ENCODE data around the gene HMBS. TPM values are rescaled to one million over a fixed set of nuclear protein-coding genes. Genes with fewer than 3 reads are reported as not detected.

Gene HMBS
- total RNA-seq, 6 experiments from 2014 or later: 11.3 to 35.3 (median 14.6) TPM

- Histone ChIP-seq H3K9me3 (no peaks in the 10 kb centered on the region), H3K27ac (no peak overlapping the region), H3K4me1 (no peaks in the 10 kb centered on the region), H3K27me3 (no peaks in the 10 kb centered on the region), H3K4me3 (no peak overlapping the region), H3K36me3 (peaks cover 5 to 88% (median 52%) of the 10 kb centered on the region in 4 donors)
- no peak for DNase-seq
- intact Hi-C loops (cut with DNase I): no loop called here
- 93% methylated on average over 10 of the region's 11 CpGs for WGBS (ENCODE audit: insufficient coverage, low coverage, low lambda C conversion rate, missing lambda C conversion rate)
- TF ChIP-seq POLR2A (IDR thresholded peaks at IDR 0.05) (no peak), CTCF (IDR thresholded peaks at IDR 0.05) (no peak)
- no peak for ATAC-seq
Observed at GRCh38 chr11:119077839-119078238, 6.8 kb upstream of the HMBS start.

- DNase-seq (peak in 1 of 3 donors; percentile 20), ATAC-seq (no peak)
- Histone ChIP-seq H3K36me3 (peaks cover 0 to 77% (median 43%) of the 10 kb centered on the region in 4 donors), H3K27ac (no peak overlapping the region), H3K4me1 (no peaks in the 10 kb centered on the region), H3K4me3 (no peak overlapping the region), H3K27me3 (no peaks in the 10 kb centered on the region), H3K9me3 (no peaks in the 10 kb centered on the region)
- 95% methylated on average over 9 of the region's 19 CpGs for WGBS (ENCODE audit: insufficient coverage, low coverage, low lambda C conversion rate, missing lambda C conversion rate)
- intact Hi-C loops (cut with DNase I): no loop called here
- TF ChIP-seq POLR2A (IDR thresholded peaks at IDR 0.05) (no peak), CTCF (IDR thresholded peaks at IDR 0.05) (no peak)
Observed at GRCh38 chr11:119078675-119079420, 5.8 kb upstream of the HMBS start.

GRCh38 chr11:119081682-119082260, 2.9 kb upstream of the HMBS start:
- no peak for DNase-seq

GRCh38 chr11:119085437-119085847, 761 bp downstream of the HMBS start:
- Histone ChIP-seq H3K27me3 (no peaks in the 10 kb centered on the region), H3K27ac (peak overlapping the region; percentile 75 to 91 (median 85)), H3K4me3 (peak overlapping the region; percentile 71 to 98 (median 94)), H3K9me3 (no peaks in the 10 kb centered on the region), H3K4me1 (peaks cover 0 to 13% (median 4%) of the 10 kb centered on the region in 4 donors), H3K36me3 (peaks cover 0 to 20% (median 8%) of the 10 kb centered on the region in 4 donors)
- DNase-seq: no peak
- ATAC-seq: peak in 1 of 4 donors; percentile 3
- no peak for TF ChIP-seq CTCF (IDR thresholded peaks at IDR 0.05)
- no peak for TF ChIP-seq POLR2A (IDR thresholded peaks at IDR 0.05)
- WGBS (ENCODE audit: insufficient coverage, low coverage, low lambda C conversion rate, missing lambda C conversion rate): 0% methylated on average over 8 of the region's 13 CpGs
- intact Hi-C loops (cut with DNase I): no loop called here

More at GRCh38 chr11:119081682-119082260, 2.9 kb upstream of the HMBS start:
- WGBS (ENCODE audit: insufficient coverage, low coverage, low lambda C conversion rate, missing lambda C conversion rate): 69% methylated on average over 6 of the region's 7 CpGs
- Histone ChIP-seq H3K27ac (no peak overlapping the region), H3K4me3 (no peak overlapping the region), H3K36me3 (peaks cover 0 to 57% (median 35%) of the 10 kb centered on the region in 4 donors), H3K27me3 (no peaks in the 10 kb centered on the region), H3K9me3 (no peaks in the 10 kb centered on the region), H3K4me1 (peaks cover 0 to 13% (median 4%) of the 10 kb centered on the region in 4 donors)
- TF ChIP-seq POLR2A (IDR thresholded peaks at IDR 0.05): no peak
- no peak for TF ChIP-seq CTCF (IDR thresholded peaks at IDR 0.05)
- ATAC-seq: no peak
- intact Hi-C loops (cut with DNase I): no loop called here
